RWPE1 (cell line): Measurements from ENCODE around the gene MAN2B1.
A peak's percentile ranks its signal among the peaks of the same experiment; 100 is the strongest.
"Not testable (repeated sequence)": the region's sequence is repeated elsewhere in the genome, so short reads cannot be mapped to it uniquely, and the experiment has no call there.

Source experiments
- CTCF ChIA-PET: fragments of 350-600 bp; sonication (Branson Sonifier 250); formaldehyde crosslinking; extraction: SDS; loops from one replicate; lab custom pipeline; 2021; lab: Yijun Ruan, JAX
- POLR2A ChIA-PET: fragments of 400-600 bp; formaldehyde crosslinking; extraction: SDS; loops from one replicate; lab custom pipeline; 2020; ENCODE audit warnings: antibody characterized with exemption; ENCODE audit not compliant: low non-redundant PET; lab: Yijun Ruan, JAX
- DNase-seq: peaks from one replicate; pipeline ENCODE4 v3.0.0; 2012; ENCODE audit warnings: low spot score
- H3K27ac ChIP-seq: fragments of 450-650 bp; 2 replicates; pipeline ENCODE4 v1.5.1; 2017
- CTCF ChIP-seq: fragments of 450-650 bp; conservative IDR thresholded peaks from 2 replicates; pipeline ENCODE4 v1.5.1; 2017; ENCODE audit warnings: low read depth, mild to moderate bottlenecking

MAN2B1 gene

GRCh38 chr19:12698138-12698537 is 31.6 kb upstream of the MAN2B1 start:
- DNase-seq: no peak
- CTCF ChIA-PET: no interaction called here
- H3K27ac ChIP-seq: peak overlapping the region; percentile 86
- POLR2A ChIA-PET: no interaction called here
- no peak for TF ChIP-seq CTCF

- POLR2A ChIA-PET: interaction anchor here (0.5 to 0.6 kb wide), 2 partner anchors 38 to 71 kb away, joined by 5 to 10 read pairs; no protein-coding TSS in a partner anchor
- DNase-seq: not testable (repeated sequence)
- CTCF ChIA-PET: interaction anchor here (0.6 to 0.9 kb wide), 2 partner anchors 10 to 13 kb away, joined by 3 read pairs; no protein-coding TSS in a partner anchor
- H3K27ac ChIP-seq: peak overlapping the region; percentile 86
These were observed 30.9 kb upstream of the MAN2B1 start for GRCh38 chr19:12697425-12697824.

- peak; percentile 87 for DNase-seq
- CTCF ChIA-PET: interaction anchor here (0.6 to 0.9 kb wide), 2 partner anchors 9 to 14 kb away, joined by 3 read pairs; no protein-coding TSS in a partner anchor
- H3K27ac ChIP-seq: peak within 1 kb of the TSS; percentile 86
- POLR2A ChIA-PET: interaction anchor here (0.5 to 0.6 kb wide), 2 partner anchors 72 to 144 kb away, joined by 3 to 5 read pairs; no protein-coding TSS in a partner anchor
- TF ChIP-seq CTCF: no peak
These were observed 30.1 kb upstream of the MAN2B1 start, which contains the start of gene FBXW9 for GRCh38 chr19:12696366-12697335. Gene FBXW9, minus strand, starts transcription at chr19:12696631. Its CDS starts 50 bp downstream, at chr19:12696581.

GRCh38 chr19:12695997-12696365 is 29.4 kb upstream of the MAN2B1 start:
- DNase-seq: peak; percentile 23
- CTCF ChIA-PET: no interaction called here
- POLR2A ChIA-PET: interaction anchor here (0.6 kb wide), 1 partner anchor 144 kb away, joined by 3 read pairs; no protein-coding TSS in a partner anchor
- H3K27ac ChIP-seq: peak overlapping the region; percentile 86
- TF ChIP-seq CTCF: no peak

GRCh38 chr19:12695514-12695913 is 29.0 kb upstream of the MAN2B1 start:
- ChIA-PET CTCF (no interaction called here), POLR2A (interaction anchor here (0.6 kb wide), 1 partner anchor 143 kb away, joined by 3 read pairs; no protein-coding TSS in a partner anchor)
- H3K27ac ChIP-seq: peak overlapping the region; percentile 86
- TF ChIP-seq CTCF: no peak
- DNase-seq: no peak

GRCh38 chr19:12695096-12695495 is 28.6 kb upstream of the MAN2B1 start:
- ChIA-PET POLR2A (no interaction called here), CTCF (no interaction called here)

More at GRCh38 chr19:12695096-12695495, 28.6 kb upstream of the MAN2B1 start:
- no peak for TF ChIP-seq CTCF
- no peak overlapping the region for H3K27ac ChIP-seq
- DNase-seq: no peak
